Measurements from ENCODE around the gene UQCRFS1. TPM values are rescaled to one million over a fixed set of nuclear protein-coding genes. Genes with fewer than 3 reads are reported as not detected.
"Not testable (repeated sequence)": the region's sequence is repeated elsewhere in the genome, so short reads cannot be mapped to it uniquely, and the experiment has no call there.

UQCRFS1 gene
- total RNA-seq, 3 donors from 2014 or later, result 26.9 to 33.1 (median 27.1) TPM

DNA sequence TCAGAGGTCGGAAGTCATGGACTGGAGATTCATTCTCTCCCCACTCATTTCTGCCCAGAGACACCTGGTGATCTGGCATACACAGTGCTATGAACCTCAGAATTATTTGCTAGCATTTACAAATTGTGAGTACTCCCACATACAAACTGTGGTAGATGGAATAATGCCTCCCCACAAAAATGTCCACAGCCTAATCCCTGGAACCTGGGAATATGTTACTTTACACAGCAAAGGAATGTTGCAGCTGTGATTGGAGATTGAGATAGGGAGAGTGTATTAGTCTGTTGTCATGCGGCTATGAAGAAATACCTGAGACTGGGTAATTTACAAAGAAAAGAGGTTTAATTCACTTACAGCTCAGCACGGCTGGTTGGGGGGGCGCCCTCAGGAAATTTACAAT, 3.1 kb upstream of the UQCRFS1 start:
- TF ChIP-seq, protein P1, sequence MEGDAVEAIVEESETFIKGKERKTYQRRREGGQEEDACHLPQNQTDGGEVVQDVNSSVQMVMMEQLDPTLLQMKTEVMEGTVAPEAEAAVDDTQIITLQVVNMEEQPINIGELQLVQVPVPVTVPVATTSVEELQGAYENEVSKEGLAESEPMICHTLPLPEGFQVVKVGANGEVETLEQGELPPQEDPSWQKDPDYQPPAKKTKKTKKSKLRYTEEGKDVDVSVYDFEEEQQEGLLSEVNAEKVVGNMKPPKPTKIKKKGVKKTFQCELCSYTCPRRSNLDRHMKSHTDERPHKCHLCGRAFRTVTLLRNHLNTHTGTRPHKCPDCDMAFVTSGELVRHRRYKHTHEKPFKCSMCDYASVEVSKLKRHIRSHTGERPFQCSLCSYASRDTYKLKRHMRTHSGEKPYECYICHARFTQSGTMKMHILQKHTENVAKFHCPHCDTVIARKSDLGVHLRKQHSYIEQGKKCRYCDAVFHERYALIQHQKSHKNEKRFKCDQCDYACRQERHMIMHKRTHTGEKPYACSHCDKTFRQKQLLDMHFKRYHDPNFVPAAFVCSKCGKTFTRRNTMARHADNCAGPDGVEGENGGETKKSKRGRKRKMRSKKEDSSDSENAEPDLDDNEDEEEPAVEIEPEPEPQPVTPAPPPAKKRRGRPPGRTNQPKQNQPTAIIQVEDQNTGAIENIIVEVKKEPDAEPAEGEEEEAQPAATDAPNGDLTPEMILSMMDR (IDR thresholded peaks at IDR 0.05), result no peak
- no peak for TF ChIP-seq POLR2A (IDR thresholded peaks at IDR 0.05)
- TF ChIP-seq POLR2AphosphoS5 (IDR thresholded peaks at IDR 0.05), result no peak
- peaks cover 0 to 8% of the 10 kb centered on the region in 2 donors for H3K27me3 ChIP-seq
- H3K4me1 ChIP-seq, result peaks cover 0 to 9% of the 10 kb centered on the region in 2 donors
- H3K4me3 ChIP-seq, result no peak overlapping the region
- intact Hi-C loops (cut with DNase I; ENCODE audit: low total_unique reads), result no loop called here
- no peak overlapping the region for H3K27ac ChIP-seq
- no peaks in the 10 kb centered on the region for H3K36me3 ChIP-seq
- DNase-seq (ENCODE audit: low spot score in 2 of 2), result no peak
- no peaks in the 10 kb centered on the region for H3K9me3 ChIP-seq

DNA sequence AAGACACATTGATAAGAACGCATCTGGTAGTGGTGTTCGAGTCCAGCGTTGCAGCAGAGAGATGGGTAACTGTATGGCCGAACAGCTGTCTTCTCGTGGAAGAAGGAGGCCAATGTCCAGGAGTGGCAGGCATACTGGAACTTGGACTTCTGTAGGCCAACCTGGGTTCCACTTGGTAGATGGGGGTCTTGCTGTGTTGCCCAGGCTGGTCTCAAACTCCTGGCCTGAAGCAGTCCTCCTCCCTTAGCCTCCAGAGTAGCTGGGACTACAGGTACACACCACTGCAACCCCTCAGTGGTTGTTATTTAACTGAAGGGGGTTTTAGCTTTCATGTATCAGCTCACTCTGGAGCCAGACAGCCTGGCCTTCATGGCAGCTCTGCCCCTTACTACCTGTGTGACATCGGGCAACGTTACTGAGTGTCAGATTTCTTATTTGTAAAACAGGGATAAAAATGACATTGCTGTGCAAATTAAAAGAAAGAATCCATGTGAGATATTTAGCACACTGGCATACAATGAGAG, 2.4 kb upstream of the UQCRFS1 start:
- TF ChIP-seq, protein P1 (IDR thresholded peaks at IDR 0.05), result no peak
- TF ChIP-seq POLR2A (IDR thresholded peaks at IDR 0.05), result no peak
- TF ChIP-seq POLR2AphosphoS5 (IDR thresholded peaks at IDR 0.05), result no peak
- DNase-seq (ENCODE audit: low spot score in 2 of 2), result no peak
- no peak overlapping the region for H3K27ac ChIP-seq
- H3K9me3 ChIP-seq, result no peaks in the 10 kb centered on the region
- intact Hi-C loops (cut with DNase I; ENCODE audit: low total_unique reads), result no loop called here
- H3K4me1 ChIP-seq, result peaks cover 0 to 9% of the 10 kb centered on the region in 2 donors
- H3K4me3 ChIP-seq, result no peak overlapping the region
- peaks cover 0 to 8% of the 10 kb centered on the region in 2 donors for H3K27me3 ChIP-seq
- no peaks in the 10 kb centered on the region for H3K36me3 ChIP-seq

DNA sequence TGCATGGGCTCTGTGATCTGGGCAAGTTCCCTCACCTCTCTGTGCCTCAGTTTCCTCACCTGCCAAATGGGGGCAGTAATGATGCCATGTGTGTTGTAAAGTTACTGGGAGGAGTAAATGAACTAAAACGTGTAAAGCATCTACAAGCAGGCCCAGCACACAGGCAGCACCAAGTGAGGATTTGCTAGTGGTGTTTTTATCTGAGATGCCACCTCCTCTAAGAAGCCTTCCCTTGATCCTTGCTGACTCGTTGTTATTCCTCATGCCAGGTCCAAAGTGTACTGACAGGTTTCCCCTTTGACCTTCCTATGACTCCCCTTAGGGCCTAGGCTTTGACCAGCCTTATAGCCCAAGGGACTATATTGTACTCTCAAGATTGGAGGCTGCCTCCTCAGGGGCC, 1.5 kb upstream of the UQCRFS1 start:
- H3K27ac ChIP-seq, result no peak overlapping the region
- H3K9me3 ChIP-seq, result no peaks in the 10 kb centered on the region
- no peak overlapping the region for H3K4me3 ChIP-seq
- H3K36me3 ChIP-seq, result no peaks in the 10 kb centered on the region
- no peak for DNase-seq (ENCODE audit: low spot score in 2 of 2)
- peaks cover 0 to 7% of the 10 kb centered on the region in 2 donors for H3K27me3 ChIP-seq
- TF ChIP-seq POLR2A (IDR thresholded peaks at IDR 0.05) (no peak), POLR2AphosphoS5 (IDR thresholded peaks at IDR 0.05) (no peak)
- TF ChIP-seq, protein P1 (IDR thresholded peaks at IDR 0.05), result no peak
- intact Hi-C loops (cut with DNase I; ENCODE audit: low total_unique reads), result no loop called here
- H3K4me1 ChIP-seq, result peaks cover 0 to 9% of the 10 kb centered on the region in 2 donors

DNA sequence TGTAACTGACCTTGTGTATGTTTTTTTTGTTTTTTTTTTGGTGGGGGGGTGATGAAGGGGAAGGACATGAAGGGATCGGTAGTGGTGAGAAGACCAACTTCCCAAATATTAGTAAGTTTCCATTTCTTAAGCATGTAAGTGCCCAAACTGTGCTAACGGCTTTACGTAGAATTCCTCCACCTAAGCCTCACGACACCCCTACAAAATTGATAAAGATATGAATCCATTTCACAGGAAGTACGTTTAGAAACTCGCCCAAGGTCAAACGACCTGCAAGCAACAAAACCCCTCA, 649 bp downstream of the UQCRFS1 start:
- H3K27me3 ChIP-seq, result no peaks in the 10 kb centered on the region
- intact Hi-C loops (cut with DNase I; ENCODE audit: low total_unique reads), result no loop called here
- H3K9me3 ChIP-seq, result no peaks in the 10 kb centered on the region
- no peak for DNase-seq (ENCODE audit: low spot score in 2 of 2)
- peak overlapping the region; percentile 88 to 94 for H3K27ac ChIP-seq
- peaks cover 0 to 9% of the 10 kb centered on the region in 2 donors for H3K4me1 ChIP-seq
- no peaks in the 10 kb centered on the region for H3K36me3 ChIP-seq
- H3K4me3 ChIP-seq, result peak overlapping the region; percentile 68 to 97 (median 78)
- TF ChIP-seq POLR2A (IDR thresholded peaks at IDR 0.05) (no peak), POLR2AphosphoS5 (IDR thresholded peaks at IDR 0.05) (no peak)
- TF ChIP-seq, protein P1 (IDR thresholded peaks at IDR 0.05), result no peak

DNA sequence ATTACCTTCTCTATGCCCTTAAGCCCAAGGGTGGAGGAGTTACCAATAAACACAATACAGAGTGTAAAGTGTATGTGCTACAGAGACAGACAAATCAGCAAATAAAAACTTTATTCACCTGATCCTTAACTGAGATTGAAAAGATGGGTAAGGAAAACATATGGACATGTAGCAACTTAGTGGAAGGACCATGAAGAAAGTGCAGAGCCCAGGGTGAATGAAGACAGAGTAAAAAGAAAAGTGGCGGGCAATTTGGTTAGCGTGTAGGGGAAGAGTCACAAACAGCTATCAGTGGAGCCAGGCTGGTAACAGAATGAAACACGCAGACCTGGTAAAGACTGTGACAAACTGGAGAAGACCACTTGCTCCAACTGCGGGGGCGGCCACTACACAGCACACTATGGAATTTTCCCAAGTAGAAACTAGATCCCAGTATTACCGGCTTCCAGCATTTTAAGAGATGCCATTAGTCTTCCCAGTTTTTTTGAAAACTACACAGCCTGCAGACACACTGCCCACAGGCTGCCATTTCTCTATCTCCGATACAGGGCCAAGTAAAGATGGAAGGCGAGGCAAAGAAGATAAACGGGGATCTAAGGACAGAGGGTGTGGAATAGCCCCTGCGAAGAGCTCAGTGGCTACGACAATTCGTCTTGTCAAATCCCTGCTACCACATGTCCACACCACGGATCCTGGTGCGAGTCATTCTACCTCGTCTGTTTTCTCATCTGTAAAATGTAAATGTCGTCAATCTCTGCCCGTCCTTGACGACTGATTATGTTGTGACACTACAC, 1.2 kb downstream of the UQCRFS1 start:
- TF ChIP-seq, protein P1 (IDR thresholded peaks at IDR 0.05), result no peak
- TF ChIP-seq POLR2A (IDR thresholded peaks at IDR 0.05) (no peak), POLR2AphosphoS5 (IDR thresholded peaks at IDR 0.05) (no peak)
- Histone ChIP-seq H3K27ac (peak overlapping the region in 1 of 2 donors; percentile 94), H3K36me3 (no peaks in the 10 kb centered on the region), H3K9me3 (no peaks in the 10 kb centered on the region), H3K27me3 (no peaks in the 10 kb centered on the region), H3K4me1 (peaks cover 0 to 9% of the 10 kb centered on the region in 2 donors), H3K4me3 (peak overlapping the region; percentile 68 to 97 (median 78))
- intact Hi-C loops (cut with DNase I; ENCODE audit: low total_unique reads), result no loop called here
- no peak for DNase-seq (ENCODE audit: low spot score in 2 of 2)

DNA sequence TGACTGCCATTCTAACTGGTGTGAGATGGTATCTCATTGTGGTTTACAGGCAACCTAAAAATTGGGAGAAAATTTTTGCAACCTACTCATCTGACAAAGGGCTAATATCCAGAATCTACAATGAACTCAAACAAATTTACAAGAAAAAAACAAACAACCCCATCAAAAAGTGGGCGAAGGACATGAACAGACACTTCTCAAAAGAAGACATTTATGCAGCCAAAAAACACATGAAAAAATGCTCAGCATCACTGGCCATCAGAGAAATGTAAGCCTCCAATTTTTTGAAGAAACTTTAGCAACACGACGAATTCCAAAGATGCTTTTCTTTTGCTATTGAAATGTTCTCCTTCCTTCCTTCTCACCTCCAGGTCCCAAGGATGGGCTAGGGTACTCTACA, 1.9 kb downstream of the UQCRFS1 start:
- H3K27me3 ChIP-seq; H3K36me3 ChIP-seq; H3K4me3 ChIP-seq; H3K27ac ChIP-seq; H3K9me3 ChIP-seq; H3K4me1 ChIP-seq; intact Hi-C loops (cut with DNase I; ENCODE audit: low total_unique reads); DNase-seq (ENCODE audit: low spot score in 2 of 2): not testable (repeated sequence)

DNA sequence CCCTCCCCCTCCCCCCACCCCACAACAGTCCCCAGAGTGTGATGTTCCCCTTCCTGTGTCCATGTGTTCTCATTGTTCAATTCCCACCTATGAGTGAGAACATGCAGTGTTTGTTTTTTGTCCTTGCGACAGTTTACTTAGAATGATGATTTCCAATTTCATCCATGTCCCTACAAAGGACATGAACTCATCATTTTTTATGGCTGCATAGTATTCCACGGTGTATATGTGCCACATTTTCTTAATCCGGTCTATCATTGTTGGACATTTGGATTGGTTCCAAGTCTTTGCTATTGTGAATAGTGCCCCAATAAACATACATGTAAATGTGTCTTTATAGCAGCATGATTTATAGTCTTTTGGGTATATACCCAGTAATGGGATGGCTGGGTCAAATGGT, 2.4 kb downstream of the UQCRFS1 start:
- H3K36me3 ChIP-seq; H3K9me3 ChIP-seq; DNase-seq (ENCODE audit: low spot score in 2 of 2); H3K4me1 ChIP-seq; H3K27me3 ChIP-seq; H3K27ac ChIP-seq; intact Hi-C loops (cut with DNase I; ENCODE audit: low total_unique reads); H3K4me3 ChIP-seq: not testable (repeated sequence)

Measured in breast epithelium (tissue), 4 donors.